Measurements from ENCODE around the gene ADGRG1.

- TF ChIP-seq TAF1 (IDR thresholded peaks at IDR 0.05; ENCODE audit: borderline replicate concordance, low read depth, low read length) (no peak), POLR2A (IDR thresholded peaks at IDR 0.05; ENCODE audit: low read depth, low read length) (no peak)
These were observed 55.5 kb downstream of the ADGRG1 start for GRCh38 chr16:57683636-57684545.

All from GM12892 (cell line).